Stimulated activated effector memory CD8-positive, alpha-beta T cell treated with anti-CD3 and anti-CD28 coated beads, Interleukin-12 subunit alpha, Interleukin-12 subunit beta, amount 100 ng/mL, for 72 hours (primary cell): ENCODE results near the gene CELA3B.
A peak's percentile ranks its signal among the peaks of the same experiment; 100 is the strongest.
"Not testable (repeated sequence)": the region's sequence is repeated elsewhere in the genome, so short reads cannot be mapped to it uniquely, and the experiment has no call there.

Source experiments
- ATAC-seq: fragments of 150-1000 bp; cut with Tn5 transposase; 2 replicates; pipeline ENCODE4 v1.10.0; 2021
- DNase-seq, 2 donors: peaks; one replicate each; pipeline ENCODE4 v3.0.0; 2021 to 2022; ENCODE audit warnings: low spot score in 2 of 2
- H3K27ac Mint-ChIP-seq: one replicate; pipeline ENCODE4 v1.8.0; 2022; ENCODE audit warnings: mild to moderate bottlenecking, mixed read lengths
- H3K36me3 Mint-ChIP-seq: one replicate; pipeline ENCODE4 v1.8.0; 2022; ENCODE audit warnings: mild to moderate bottlenecking, mixed read lengths
- H3K4me1 Mint-ChIP-seq: one replicate; pipeline ENCODE4 v1.8.0; 2022; ENCODE audit warnings: mixed read lengths
- H3K4me3 Mint-ChIP-seq: one replicate; pipeline ENCODE4 v1.8.0; 2022; ENCODE audit warnings: mild to moderate bottlenecking, mixed read lengths
- H3K9me3 Mint-ChIP-seq: one replicate; pipeline ENCODE4 v1.8.0; 2022; ENCODE audit warnings: mixed read lengths

Gene CELA3B, protein sequence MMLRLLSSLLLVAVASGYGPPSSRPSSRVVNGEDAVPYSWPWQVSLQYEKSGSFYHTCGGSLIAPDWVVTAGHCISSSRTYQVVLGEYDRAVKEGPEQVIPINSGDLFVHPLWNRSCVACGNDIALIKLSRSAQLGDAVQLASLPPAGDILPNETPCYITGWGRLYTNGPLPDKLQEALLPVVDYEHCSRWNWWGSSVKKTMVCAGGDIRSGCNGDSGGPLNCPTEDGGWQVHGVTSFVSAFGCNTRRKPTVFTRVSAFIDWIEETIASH

DNA sequence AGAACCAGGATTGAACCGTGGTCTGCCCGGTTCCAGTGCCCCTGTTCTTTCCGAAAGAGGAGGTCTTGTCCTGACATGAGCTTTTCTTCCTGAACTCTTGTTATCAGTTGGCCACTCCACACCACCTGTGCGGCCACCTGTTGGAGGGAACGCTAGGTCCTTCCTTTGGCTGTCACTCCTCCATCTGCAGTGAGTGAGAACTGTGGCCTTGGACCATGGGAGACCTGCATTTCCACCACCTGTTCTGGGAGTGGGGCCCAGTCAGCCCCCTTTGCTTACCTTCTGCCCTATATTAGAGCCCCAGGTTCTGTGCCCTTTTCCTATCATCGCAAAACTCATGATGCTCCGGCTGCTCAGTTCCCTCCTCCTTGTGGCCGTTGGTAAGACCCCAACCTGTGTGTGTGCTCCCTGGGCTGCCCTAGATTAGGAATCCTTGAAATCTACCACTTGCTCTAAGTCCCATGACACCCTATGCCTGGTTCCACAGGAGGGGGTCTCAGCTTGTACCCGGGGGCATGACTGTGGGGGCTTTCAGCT is at the start of gene CELA3B:
Gene CELA3B, plus strand, starts transcription at position 320 of the 537 bp plus-strand sequence. Its CDS starts 18 bp downstream, at position 338.
- not testable (repeated sequence) for H3K36me3 Mint-ChIP-seq, H3K9me3 Mint-ChIP-seq, ATAC-seq, H3K4me3 Mint-ChIP-seq, H3K27ac Mint-ChIP-seq, DNase-seq, H3K4me1 Mint-ChIP-seq

DNA sequence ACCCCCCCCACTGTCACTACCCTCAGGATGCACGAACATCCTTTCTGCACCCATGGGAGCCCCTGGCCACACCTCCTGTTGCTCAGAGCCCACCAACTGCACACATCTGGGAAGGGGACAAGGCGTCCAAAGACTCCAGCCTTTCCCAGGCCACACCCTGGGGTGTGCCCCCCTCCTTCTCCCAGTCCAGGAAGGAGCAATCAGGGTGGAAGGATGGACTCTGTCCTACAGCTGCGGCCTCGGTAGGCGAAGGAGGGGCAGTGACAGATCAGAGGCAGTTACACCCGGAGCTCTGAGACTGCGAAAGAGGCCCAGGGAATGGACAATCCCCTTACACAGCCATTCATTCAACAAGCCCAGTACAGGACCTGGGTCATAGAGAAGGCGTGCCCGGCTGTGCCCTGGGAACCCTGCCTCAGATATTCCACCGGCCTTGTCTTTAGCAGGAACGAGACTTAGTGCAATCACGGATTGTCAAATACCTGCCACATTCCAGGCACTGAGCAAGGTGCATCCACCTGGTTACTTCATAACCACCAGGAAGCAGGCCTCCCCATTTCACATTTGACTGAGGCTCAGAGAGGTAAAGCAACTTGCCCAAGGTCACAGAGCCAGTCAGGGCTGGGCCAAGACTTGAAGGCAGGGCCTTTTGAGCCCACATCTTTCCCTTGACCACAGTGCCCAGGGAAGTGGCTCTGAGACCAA is 49.1 kb upstream of the CELA3B start:
- ATAC-seq (no peak), DNase-seq (no peak)
- H3K36me3 Mint-ChIP-seq = no peaks in the 10 kb centered on the region
- H3K4me3 Mint-ChIP-seq = no peak overlapping the region
- no peaks in the 10 kb centered on the region for H3K9me3 Mint-ChIP-seq
- H3K4me1 Mint-ChIP-seq = no peaks in the 10 kb centered on the region
- H3K27ac Mint-ChIP-seq = no peak overlapping the region

DNA sequence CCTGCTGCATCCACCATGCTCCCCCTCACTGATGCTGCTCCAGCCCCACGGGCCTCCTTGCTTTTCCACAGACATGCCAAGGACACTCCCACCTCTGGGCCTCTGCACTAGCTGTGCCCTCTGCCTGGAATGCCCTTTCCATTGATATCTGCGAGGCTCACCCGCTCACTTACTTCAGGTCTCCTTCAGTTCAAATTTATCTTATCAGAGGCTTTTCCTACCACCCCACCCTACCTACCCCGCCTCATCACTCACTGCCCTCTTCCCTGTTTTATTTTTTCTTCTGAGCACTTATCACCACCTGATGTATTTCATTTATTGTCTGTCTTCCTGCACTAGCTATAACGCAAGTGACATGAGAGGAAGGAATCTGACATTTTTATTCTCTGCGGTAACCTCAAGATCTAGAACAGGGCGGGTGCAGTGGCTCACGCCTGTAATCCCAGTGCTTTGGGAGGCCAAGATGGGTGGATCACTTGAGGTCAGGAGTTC is 46.7 kb upstream of the CELA3B start:
- ATAC-seq = no peak
- no peaks in the 10 kb centered on the region for H3K4me1 Mint-ChIP-seq
- DNase-seq = no peak
- H3K27ac Mint-ChIP-seq = no peak overlapping the region
- no peaks in the 10 kb centered on the region for H3K9me3 Mint-ChIP-seq
- no peak overlapping the region for H3K4me3 Mint-ChIP-seq
- H3K36me3 Mint-ChIP-seq = no peaks in the 10 kb centered on the region

DNA sequence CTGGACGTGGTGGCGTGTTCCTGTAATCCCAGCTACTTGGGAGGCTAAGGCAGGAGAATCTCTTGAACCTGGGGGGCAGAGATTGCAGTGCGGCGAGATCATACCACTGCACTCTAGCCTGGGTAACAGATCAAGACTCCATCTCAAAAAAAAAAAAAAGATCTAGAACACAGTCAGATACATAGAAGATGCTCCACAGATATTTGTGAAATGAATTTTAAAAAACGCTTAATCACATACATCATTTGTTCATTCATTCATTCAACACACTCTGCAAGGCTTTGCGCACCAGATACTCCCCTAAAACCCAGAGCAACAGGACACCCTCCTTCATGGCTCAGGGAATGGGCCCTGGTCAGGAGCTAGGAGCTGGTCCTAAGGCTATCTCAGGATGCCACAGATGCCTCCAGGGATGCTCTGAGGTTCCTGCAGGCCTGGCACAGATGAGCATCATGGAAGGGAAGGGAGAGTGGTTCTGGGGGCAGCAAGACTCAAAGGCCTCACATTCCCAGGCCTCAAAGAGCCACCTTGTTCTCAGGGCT is 46.1 kb upstream of the CELA3B start:
- no peaks in the 10 kb centered on the region for H3K9me3 Mint-ChIP-seq
- DNase-seq (no peak), ATAC-seq (no peak)
- peaks cover 5% of the 10 kb centered on the region for H3K4me1 Mint-ChIP-seq
- H3K27ac Mint-ChIP-seq = no peak overlapping the region
- no peak overlapping the region for H3K4me3 Mint-ChIP-seq
- no peaks in the 10 kb centered on the region for H3K36me3 Mint-ChIP-seq

DNA sequence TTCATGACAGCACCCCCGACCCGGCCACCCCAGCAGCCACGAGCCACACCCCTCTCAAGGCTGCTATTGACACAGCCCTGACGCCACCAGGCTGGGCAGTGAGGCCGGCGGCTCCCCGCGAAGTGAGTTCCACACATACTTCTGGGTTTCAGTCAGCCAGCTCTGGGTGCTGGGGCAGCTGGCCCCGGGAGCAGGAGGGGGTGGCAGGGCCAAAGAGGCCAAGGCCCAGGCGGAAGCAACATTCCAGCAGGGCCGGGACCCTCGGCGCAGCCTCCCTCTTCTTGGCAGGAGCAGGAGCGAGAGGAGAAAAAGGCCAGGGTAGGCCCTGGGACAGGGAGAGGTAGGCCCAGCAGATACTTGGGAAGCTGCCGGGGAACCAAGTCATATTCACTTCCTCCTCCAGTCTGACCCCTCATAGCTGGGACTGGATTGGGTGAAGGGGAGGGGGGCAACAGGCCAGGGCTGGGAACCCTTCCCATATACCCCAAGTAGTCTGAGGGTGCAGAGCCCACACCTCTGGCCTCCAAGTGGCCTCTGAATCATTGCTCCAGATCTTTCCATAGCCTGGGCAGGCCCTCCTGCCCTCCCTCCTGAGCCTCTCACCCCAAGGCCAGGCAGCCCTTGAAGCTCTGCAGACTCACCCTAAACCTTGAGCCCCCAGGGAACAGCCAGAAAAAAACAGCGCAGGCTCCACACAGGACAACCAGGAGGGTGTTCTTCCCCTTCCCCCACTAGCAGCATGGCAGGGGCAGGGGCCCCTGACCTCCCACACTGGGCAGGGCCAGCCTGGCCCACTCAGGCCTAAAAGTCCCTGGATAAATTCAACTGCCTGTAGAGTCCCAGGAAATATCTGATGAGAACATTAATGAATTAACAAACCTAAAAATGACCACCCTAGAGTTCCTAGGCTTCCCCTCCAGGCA is 45.4 kb upstream of the CELA3B start:
- Mint-ChIP-seq H3K4me3 (no peak overlapping the region), H3K27ac (no peak overlapping the region), H3K9me3 (no peaks in the 10 kb centered on the region), H3K36me3 (no peaks in the 10 kb centered on the region), H3K4me1 (peaks cover 5% of the 10 kb centered on the region)
- DNase-seq = no peak
- ATAC-seq = no peak

DNA sequence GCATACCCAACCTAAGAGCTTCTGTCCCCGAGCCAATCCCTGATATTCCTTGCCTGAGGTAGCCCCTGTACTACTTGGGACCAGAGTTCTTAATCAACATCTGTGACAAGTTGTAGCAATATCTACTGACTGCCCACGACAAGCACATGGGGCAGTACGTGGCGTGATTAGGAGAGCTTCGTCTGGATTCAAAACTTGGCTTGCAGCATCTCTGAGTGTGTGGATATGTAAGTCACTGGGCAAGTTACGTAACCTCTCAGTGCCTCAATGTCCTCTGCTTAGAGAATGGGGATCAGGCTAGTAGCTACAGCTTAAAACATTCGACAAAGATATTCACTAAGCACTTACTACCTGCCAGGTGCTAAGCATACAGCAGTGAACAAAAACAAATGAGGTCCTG is 44.7 kb upstream of the CELA3B start:
- Mint-ChIP-seq H3K4me1 (peaks cover 5% of the 10 kb centered on the region), H3K9me3 (no peaks in the 10 kb centered on the region), H3K27ac (no peak overlapping the region), H3K36me3 (no peaks in the 10 kb centered on the region), H3K4me3 (no peak overlapping the region)
- ATAC-seq = no peak
- DNase-seq = no peak

DNA sequence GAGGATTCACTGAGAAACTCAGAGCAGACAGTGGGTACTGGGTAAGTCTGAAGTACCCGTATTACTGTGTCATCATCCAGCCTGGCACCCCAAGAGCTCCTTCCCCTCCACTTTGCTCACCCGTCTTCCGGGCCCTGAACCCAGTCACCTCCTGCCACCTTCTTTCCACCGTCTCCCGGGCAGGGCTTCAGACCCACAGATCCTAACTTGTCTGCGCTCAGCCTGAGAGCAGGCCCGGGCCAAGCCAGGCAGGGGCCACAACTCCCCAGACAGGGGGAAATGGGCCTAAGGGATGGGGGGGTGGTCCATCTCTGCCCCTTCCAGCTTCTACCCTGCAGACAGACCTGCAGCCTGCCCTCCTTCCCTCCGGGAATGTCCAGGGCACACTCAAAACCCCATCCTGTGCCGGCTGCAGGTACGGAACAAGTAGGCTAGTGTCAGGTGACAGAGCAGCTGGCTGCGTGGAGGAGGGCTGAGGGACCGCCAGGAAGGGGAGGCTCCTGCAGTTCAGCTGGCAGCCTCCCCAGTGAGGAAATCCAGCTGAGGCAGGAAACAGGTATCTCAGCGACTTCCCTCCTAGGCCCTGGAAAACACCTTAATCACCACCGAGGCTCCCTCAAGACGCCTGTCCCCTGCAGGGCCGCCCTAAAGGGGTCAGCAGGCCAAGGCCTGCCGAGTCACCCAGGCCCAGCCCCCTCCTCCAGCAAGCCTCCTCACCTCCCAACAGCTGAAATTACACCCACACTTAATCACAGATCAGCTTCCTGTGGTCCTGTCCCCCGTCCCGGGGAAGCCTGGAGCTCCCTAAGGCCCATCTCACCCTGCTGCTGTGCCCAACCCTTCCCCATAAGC is 43.2 kb upstream of the CELA3B start:
- Mint-ChIP-seq H3K4me3 (no peak overlapping the region), H3K27ac (no peak overlapping the region), H3K4me1 (peaks cover 17% of the 10 kb centered on the region), H3K9me3 (no peaks in the 10 kb centered on the region), H3K36me3 (no peaks in the 10 kb centered on the region)
- DNase-seq (no peak), ATAC-seq (no peak)

DNA sequence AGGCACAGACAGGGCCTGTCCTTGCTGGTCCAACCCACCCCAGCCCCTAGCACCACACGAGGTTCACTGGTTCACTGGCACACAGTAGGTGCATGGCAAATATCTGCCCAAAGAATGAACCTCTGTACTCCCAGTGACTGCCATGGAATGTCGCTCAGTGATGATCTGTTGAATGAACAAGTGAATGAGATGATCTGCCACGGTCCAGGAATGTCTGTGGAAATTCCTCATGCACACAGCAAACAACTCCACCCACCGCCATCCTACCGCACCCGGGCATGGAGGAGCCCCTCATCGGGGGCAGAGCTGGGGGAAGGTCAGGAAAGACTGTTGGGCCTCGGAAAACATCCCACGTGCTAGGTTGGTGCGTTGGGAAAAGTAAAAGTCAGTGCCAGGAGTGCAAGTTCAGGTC is 41.4 kb upstream of the CELA3B start:
- peaks cover 19% of the 10 kb centered on the region for H3K4me1 Mint-ChIP-seq
- H3K36me3 Mint-ChIP-seq = no peaks in the 10 kb centered on the region
- DNase-seq (no peak), ATAC-seq (no peak)
- H3K9me3 Mint-ChIP-seq = no peaks in the 10 kb centered on the region
- H3K4me3 Mint-ChIP-seq = peak overlapping the region; percentile 49
- no peak overlapping the region for H3K27ac Mint-ChIP-seq

DNA sequence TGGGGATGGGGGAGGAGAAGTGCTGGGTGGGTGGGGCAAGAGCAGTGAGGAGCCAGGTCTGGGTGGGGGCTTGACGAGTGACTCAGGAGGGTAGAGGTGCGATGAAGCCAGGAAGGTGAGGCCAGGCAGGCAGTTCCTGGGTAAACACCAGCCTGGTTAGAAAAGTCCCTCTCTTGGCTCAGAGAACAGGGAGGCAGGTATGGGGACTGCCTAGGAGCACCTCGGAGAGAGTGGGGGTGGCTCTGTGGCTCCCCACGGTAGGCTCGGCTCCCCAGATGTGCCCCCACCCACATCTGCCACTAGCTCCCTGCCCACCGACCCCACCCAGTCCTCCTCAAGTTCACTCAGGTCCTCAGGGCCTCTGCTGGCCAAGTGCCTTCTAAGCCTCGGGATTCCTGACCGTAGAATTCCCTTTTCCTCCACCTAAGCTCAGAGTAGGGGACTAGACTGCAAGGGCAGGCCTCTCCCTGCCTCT is 40.9 kb upstream of the CELA3B start:
- H3K4me1 Mint-ChIP-seq = peaks cover 19% of the 10 kb centered on the region
- DNase-seq (no peak), ATAC-seq (no peak)
- H3K36me3 Mint-ChIP-seq = no peaks in the 10 kb centered on the region
- peak overlapping the region; percentile 49 for H3K4me3 Mint-ChIP-seq
- H3K9me3 Mint-ChIP-seq = no peaks in the 10 kb centered on the region
- no peak overlapping the region for H3K27ac Mint-ChIP-seq

DNA sequence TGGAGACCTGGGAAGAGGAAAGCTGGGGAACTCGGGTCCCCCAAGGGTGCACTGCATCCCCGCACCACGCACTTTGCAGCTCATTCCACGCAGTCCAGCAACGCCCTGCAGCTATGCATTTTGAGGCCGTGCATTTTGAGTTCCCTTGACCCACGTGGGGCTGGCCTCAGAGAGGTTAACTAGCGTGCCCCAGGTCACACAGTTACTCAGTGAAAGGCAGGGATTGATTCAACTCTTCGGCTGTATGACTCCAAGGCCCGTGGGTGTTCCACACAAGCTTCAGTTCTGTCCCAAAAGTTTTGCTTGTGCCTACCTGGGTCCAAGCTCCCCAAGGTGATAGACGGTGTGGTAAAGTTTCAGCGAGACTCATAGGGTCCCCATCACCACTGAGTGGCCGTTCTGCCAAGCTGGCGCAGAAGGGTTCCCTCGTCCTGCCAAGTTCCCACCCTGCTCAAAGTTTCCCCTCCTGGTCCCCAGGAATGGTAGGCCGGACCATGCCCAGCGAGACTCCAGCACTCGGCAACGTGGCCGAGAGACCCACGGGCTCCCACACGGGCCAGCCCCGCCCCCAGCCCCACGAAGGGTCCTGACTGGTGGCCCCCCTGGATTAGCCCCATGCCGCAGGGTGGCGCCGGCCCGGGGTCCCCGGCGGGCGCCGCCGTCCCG is 40.3 kb upstream of the CELA3B start:
- ATAC-seq (peak; percentile 51), DNase-seq (no peak)
- Mint-ChIP-seq H3K27ac (no peak overlapping the region), H3K9me3 (no peaks in the 10 kb centered on the region), H3K36me3 (no peaks in the 10 kb centered on the region), H3K4me3 (peak overlapping the region; percentile 49), H3K4me1 (peaks cover 19% of the 10 kb centered on the region)

DNA sequence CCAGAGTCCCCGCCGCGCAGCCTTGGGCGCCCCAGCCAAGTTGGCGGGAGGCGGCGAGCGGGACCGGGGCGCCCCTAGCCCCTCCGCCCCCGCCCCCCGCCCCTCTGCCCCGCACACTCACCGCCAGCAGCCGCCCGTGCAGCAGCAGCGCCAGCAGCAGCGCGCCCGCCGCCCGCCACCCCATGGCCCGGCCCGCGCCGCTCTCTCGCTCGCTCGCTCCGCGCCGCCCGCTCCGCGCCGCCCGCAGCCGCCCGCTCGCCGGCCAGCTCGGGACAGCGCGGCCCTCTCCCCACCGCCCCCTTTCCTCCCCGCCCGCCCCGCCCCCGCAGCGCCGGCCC is 39.8 kb upstream of the CELA3B start, which contains the start of gene HSPG2:
Gene HSPG2, minus strand, starts transcription at position 277 of the 338 bp plus-strand sequence. Its CDS starts 93 bp downstream, at position 184.
- no peak for DNase-seq

DNA sequence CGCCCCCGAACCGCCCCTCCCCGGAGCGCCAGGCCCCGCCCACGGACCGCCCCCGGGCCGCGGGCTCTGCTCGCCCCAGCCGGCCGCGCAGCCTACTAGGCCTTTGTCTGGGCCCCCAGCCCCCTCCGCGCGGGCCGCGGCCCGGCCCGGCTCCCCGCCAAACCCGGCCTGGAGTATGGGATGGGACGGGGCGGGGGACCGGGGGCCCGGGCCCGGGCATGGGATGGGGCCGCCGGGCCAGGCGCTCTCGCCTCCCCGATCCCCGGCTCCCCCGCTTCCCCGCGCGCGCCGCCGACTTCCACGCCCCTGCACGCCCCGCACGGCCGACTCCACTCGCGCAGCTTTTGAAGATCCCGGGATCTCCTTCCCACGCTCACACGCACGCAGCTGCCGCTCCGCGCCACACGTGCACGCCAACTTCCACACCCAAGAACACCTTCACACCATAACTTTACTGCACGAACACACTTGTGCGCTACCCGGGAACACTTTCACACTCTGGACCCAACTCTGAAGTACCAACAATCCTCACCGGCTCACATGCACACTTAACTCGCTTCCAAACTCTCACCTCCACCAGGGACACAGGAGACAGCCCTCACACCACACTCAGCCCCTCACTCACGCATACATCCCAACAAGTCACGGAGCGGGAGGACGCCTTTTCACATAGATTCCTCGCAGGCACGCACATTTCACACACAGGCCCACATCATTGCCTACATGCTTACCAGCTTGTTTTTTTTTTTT is 39.3 kb upstream of the CELA3B start:
- Mint-ChIP-seq H3K4me1 (peaks cover 19% of the 10 kb centered on the region), H3K4me3 (peak overlapping the region; percentile 76), H3K36me3 (no peaks in the 10 kb centered on the region), H3K9me3 (no peaks in the 10 kb centered on the region), H3K27ac (peak overlapping the region; percentile 80)
- DNase-seq = peak; percentile 53 to 67
- ATAC-seq = peak; percentile 79

More for the DNA sequence above, 39.8 kb upstream of the CELA3B start, which contains the start of gene HSPG2:
- H3K9me3 Mint-ChIP-seq = no peaks in the 10 kb centered on the region
- H3K4me1 Mint-ChIP-seq = peaks cover 19% of the 10 kb centered on the region
- H3K4me3 Mint-ChIP-seq = peak within 1 kb of the TSS; percentile 76
- H3K27ac Mint-ChIP-seq = peak within 1 kb of the TSS; percentile 80
- no peaks in the 10 kb centered on the region for H3K36me3 Mint-ChIP-seq
- peak; percentile 60 for ATAC-seq
